BLaER1 treated with 17β-estradiol and CSF1 and Interleukin-3, amounts not matched to agents 10 nM and 100 nM (cell line): ENCODE results near the gene ULK4.
"Not testable (repeated sequence)": the region's sequence is repeated elsewhere in the genome, so short reads cannot be mapped to it uniquely, and the experiment has no call there.

Experiments used
- H3K27ac ChIP-seq, 11 experiments: shearing (Covaris generic); formaldehyde crosslinking; 2 replicates each; pipeline ENCODE4 v1.8.1; 2022
- H3K27me3 ChIP-seq, 11 experiments: shearing (Covaris generic); formaldehyde crosslinking; 2 replicates each; pipeline ENCODE4 v1.8.1; 2022
- H3K36me3 ChIP-seq, 11 experiments: shearing (Covaris generic); formaldehyde crosslinking; 2 replicates each; pipeline ENCODE4 v1.8.1; 2022
- H3K4me1 ChIP-seq, 10 experiments: shearing (Covaris generic); formaldehyde crosslinking; 2 replicates each; pipeline ENCODE4 v1.8.1; 2022
- H3K4me2 ChIP-seq, 11 experiments: shearing (Covaris generic); formaldehyde crosslinking; 2 replicates each; pipeline ENCODE4 v1.8.1; 2022
- H3K4me3 ChIP-seq, 10 experiments: shearing (Covaris generic); formaldehyde crosslinking; 2 replicates each; pipeline ENCODE4 v1.8.1; 2022
- H3K9ac ChIP-seq, 11 experiments: shearing (Covaris generic); formaldehyde crosslinking; 2 replicates each; pipeline ENCODE4 v1.8.1; 2022
- H3K9me3 ChIP-seq, 11 experiments: shearing (Covaris generic); formaldehyde crosslinking; replicated peaks in 1 of 11; 2 replicates each; pipeline ENCODE4 v1.8.1; 2022
- H4K20me1 ChIP-seq, 11 experiments: shearing (Covaris generic); formaldehyde crosslinking; 2 replicates each; pipeline ENCODE4 v1.8.1; 2022
- Cebpa-rat ChIP-seq, 11 experiments: shearing (Covaris generic); IDR thresholded peaks; 2 replicates each; pipeline ENCODE4 v1.8.1; 2022

The ULK4 gene

DNA sequence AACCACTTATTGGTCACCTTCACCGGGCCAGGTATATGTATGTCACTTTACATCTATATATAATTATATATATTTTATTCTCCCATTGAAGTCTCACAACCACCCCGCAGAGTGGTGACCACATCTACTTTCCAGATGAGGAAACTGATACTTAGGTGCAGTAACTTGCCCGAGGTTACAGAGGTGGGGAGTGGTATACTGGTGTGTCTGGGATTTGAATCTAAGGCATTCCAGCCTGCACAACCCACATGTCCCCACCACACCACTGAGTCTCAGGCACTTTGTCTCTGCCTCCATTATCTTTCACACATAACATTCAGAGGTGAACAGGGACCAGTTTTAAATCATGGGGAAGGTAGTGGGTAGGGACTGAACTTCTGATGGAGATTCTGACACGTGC is 501.2 kb downstream of the ULK4 start:
- Histone ChIP-seq H3K27ac (no peak overlapping the region), H3K36me3 (no peaks in the 10 kb centered on the region), H3K4me1 (peaks cover 0 to 29% (median 17%) of the 10 kb centered on the region in 10 experiments; a peak in 15 of 20 replicates), H4K20me1 (no peaks in the 10 kb centered on the region), H3K27me3 (no peaks in the 10 kb centered on the region), H3K9me3 (no peaks in the 10 kb centered on the region), H3K4me2 (no peak overlapping the region), H3K4me3 (no peak overlapping the region), H3K9ac (no peak overlapping the region)
- no peak for TF ChIP-seq Cebpa-rat (IDR thresholded peaks at IDR 0.05)

DNA sequence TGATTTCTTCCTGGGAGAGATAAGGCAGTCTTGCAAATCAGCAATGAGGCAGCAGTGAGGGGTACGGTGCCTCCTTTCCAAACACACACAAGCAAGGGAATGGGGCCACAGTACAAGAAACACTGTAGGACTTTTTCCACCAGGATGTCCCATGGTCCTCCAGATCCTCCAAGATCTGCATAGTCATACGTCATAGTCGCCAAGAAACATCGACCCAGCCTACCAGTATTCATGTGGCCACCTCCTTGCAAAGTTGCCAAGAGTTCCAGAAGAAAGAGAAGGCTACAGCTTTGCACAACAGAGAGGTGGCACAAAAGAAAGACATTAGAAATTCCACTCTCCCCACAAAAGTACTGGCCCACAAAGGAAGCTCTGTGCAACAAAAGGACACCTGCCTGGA is 504.7 kb downstream of the ULK4 start:
- H3K27ac ChIP-seq = no peak overlapping the region

DNA sequence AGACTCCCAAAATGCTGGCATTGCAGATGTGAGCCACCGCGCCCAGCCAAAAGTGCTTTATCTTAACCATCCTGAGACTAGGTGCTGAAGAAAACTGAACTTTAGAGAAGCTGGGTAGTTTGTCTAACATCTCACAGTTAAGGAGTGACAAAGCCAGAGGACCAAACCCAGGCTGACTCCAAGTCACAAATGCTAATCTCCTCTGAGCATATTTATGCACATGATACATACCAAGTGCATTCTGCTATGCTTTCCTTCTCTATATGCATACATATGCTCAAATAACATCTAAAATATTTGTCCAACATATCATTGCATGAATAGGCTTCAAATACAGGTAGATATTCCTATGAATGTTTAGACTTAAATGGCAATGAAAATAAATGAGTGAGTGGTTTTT is 505.7 kb downstream of the ULK4 start:
- H3K27me3 ChIP-seq = no peaks in the 10 kb centered on the region
- H3K36me3 ChIP-seq = peaks cover 0 to 4% (median 0%) of the 10 kb centered on the region in 11 experiments; a peak in 1 of 22 replicates
- H3K4me2 ChIP-seq = no peak overlapping the region
- H3K4me3 ChIP-seq = no peak overlapping the region
- H3K9me3 ChIP-seq = no peaks in the 10 kb centered on the region
- H4K20me1 ChIP-seq = no peaks in the 10 kb centered on the region
- H3K27ac ChIP-seq = no peak overlapping the region
- H3K4me1 ChIP-seq = no peaks in the 10 kb centered on the region
- TF ChIP-seq Cebpa-rat (IDR thresholded peaks at IDR 0.05) = no peak
- no peak overlapping the region for H3K9ac ChIP-seq

More for the DNA sequence above, 504.7 kb downstream of the ULK4 start:
- Histone ChIP-seq H4K20me1 (no peaks in the 10 kb centered on the region), H3K36me3 (peaks cover 0 to 4% (median 0%) of the 10 kb centered on the region in 11 experiments; a peak in 1 of 22 replicates), H3K9me3 (no peaks in the 10 kb centered on the region), H3K4me3 (no peak overlapping the region), H3K4me1 (no peaks in the 10 kb centered on the region), H3K27me3 (no peaks in the 10 kb centered on the region), H3K9ac (no peak overlapping the region), H3K4me2 (no peak overlapping the region)
- TF ChIP-seq Cebpa-rat (IDR thresholded peaks at IDR 0.05) = no peak

DNA sequence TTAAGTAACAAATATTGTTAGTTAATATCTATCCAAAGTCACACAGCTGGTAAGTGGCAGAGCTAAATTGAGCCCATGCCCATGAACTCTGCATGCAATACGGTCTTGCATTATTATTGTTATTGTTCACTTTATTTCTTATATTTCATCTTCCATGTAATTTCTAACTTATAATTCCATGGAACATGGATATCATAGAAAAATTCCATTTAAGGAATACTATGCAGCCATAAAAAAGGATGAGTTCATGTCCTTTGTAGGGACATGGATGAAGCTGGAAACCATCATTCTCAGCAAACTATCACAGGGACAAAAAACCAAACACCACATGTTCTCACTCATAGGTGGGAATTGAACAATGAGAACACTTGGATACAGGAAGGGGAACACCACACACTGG is 508.3 kb downstream of the ULK4 start:
- H3K36me3 ChIP-seq, H3K27me3 ChIP-seq, H3K4me3 ChIP-seq, H3K4me1 ChIP-seq, H3K27ac ChIP-seq, H3K9me3 ChIP-seq, H3K4me2 ChIP-seq, H3K9ac ChIP-seq, H4K20me1 ChIP-seq: not testable (repeated sequence)

DNA sequence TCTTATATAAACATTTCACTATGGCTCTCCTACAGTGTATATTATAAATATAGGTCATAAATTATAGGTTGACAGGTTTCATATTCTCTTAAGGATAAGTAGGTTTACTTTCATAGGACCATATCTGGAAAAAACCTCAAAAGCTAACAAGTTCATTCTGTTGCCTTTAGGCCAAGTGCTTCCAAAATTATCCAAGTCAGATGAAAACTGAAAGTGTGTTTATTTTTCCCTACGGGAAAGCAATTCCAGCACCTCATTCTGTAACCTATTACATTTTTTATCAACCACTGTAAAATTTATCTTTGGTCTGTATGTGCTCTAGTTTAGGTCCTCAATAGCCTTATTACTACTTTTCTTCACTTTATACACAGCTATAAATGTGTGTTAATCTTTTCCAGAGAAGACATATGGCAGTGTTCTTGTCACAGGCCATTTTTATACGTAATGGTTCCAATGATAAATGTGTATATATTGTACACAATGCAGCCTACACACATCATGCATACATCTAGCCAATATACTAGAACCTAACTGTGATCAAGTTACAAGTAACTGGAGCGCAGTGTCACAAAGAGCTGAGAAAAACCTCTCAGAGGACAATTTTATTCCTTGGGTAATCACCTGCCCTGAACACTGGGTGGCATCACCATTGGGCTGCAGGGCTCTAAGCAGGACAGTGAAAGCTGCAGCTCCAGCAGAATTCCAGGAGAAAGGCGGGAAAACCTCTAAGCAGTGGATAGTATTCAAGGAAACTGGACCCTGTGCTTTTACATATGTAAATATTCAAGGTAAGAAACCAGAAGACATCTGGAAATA is 511.3 kb downstream of the ULK4 start:
- Histone ChIP-seq H3K27ac (no peak overlapping the region), H3K4me3 (no peak overlapping the region), H3K36me3 (peaks cover 0 to 4% (median 0%) of the 10 kb centered on the region in 11 experiments; a peak in 1 of 22 replicates), H3K27me3 (no peaks in the 10 kb centered on the region), H3K4me2 (no peak overlapping the region), H3K4me1 (no peaks in the 10 kb centered on the region), H3K9ac (no peak overlapping the region), H3K9me3 (no peaks in the 10 kb centered on the region), H4K20me1 (no peaks in the 10 kb centered on the region)
- TF ChIP-seq Cebpa-rat (IDR thresholded peaks at IDR 0.05) = no peak

DNA sequence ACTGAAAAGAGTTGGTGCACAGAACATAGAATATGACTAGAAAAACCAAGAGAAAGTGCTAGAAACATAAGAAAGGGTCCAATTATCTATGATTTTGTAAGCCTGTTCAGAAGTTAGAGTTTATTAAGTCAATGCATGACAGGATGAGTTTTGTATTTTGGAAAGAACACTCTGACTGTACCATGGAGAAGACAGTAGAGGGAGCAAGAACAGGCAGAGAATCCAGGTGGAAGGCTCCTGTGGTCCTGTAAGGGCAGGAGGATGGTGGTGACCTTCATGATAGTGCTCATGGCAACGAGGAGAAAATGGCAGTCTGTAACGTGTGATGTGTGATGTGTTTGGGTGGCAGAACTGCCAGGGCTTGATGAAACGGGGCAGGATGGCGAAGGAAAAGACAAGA is 513.5 kb downstream of the ULK4 start:
- H3K9me3 ChIP-seq = no peaks in the 10 kb centered on the region
- H3K4me2 ChIP-seq = no peak overlapping the region
- H3K4me1 ChIP-seq = no peaks in the 10 kb centered on the region
- no peaks in the 10 kb centered on the region for H3K27me3 ChIP-seq
- H4K20me1 ChIP-seq = no peaks in the 10 kb centered on the region
- H3K36me3 ChIP-seq = 0 out of 22 replicates have a peak, but pooled peaks cover 0 to 3% (median 0%) of the 10 kb centered on the region in 11 experiments
- H3K27ac ChIP-seq = no peak overlapping the region
- H3K4me3 ChIP-seq = no peak overlapping the region
- no peak overlapping the region for H3K9ac ChIP-seq
- TF ChIP-seq Cebpa-rat (IDR thresholded peaks at IDR 0.05) = no peak

DNA sequence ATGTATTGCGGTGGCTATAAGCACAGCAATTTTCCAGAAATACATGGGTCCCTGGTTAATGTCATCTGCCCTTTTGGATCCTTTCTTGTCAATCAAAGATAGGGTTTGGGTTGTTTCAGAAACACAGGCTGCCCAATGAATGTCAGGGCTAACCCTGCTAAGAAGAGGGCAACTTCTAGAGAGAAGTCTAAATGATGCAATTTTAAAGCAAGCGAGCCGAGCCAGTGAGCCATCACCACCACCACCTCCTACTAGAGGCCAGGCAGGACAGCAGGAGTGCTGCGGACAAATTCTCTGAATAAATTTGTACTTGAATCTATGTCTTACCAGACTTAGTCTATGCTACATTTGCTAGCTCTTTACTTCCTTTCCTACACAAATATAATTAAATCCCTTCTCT is 514.2 kb downstream of the ULK4 start:
- Histone ChIP-seq H3K4me1 (no peaks in the 10 kb centered on the region), H3K4me3 (no peak overlapping the region), H3K4me2 (no peak overlapping the region), H3K9me3 (no peaks in the 10 kb centered on the region), H3K9ac (no peak overlapping the region), H4K20me1 (no peaks in the 10 kb centered on the region), H3K27ac (no peak overlapping the region), H3K36me3 (no peaks in the 10 kb centered on the region), H3K27me3 (no peaks in the 10 kb centered on the region)
- no peak for TF ChIP-seq Cebpa-rat (IDR thresholded peaks at IDR 0.05)

DNA sequence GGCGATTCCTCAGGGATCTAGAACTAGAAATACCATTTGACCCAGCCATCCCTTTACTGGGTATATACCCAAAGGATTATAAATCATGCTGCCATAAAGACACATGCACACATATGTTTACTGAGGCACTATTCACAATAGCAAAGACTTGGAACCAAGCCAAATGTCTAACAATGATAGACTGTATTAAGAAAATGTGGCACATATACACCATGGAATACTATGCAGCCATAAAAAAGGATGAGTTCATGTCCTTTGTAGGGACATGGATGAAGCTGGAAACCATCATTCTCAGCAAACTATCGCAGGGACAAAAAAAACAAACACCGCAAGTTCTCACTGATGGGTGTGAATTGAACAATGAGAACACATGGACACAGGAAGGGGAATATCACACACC is 515.6 kb downstream of the ULK4 start:
- not testable (repeated sequence) for H4K20me1 ChIP-seq, H3K4me2 ChIP-seq, H3K4me1 ChIP-seq, H3K27me3 ChIP-seq, H3K9ac ChIP-seq, H3K4me3 ChIP-seq, H3K9me3 ChIP-seq, H3K27ac ChIP-seq, H3K36me3 ChIP-seq

DNA sequence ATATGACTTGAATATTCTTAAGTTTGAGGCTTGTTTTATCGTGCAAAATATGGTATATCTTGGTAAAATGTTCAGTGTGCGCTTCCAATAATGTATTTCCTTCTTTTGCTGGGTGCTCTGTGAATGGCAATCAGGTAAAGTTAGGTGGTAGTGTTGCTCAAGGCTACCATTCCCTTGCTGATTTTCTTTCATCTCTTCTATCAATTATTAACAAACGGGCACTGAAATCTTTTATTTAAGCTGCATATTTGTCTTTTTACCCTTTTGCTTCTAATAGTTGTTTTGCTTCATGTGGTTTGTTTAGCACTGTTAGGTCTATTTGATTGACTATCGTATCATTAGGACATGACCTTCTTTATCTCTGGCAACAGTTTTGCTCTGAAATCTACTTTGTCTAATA is 520.3 kb downstream of the ULK4 start:
- TF ChIP-seq Cebpa-rat (IDR thresholded peaks at IDR 0.05) = no peak
- Histone ChIP-seq H3K9me3 (peaks cover 0 to 9% (median 0%) of the 10 kb centered on the region in 11 experiments; a peak in 5 of 22 replicates), H4K20me1 (no peaks in the 10 kb centered on the region), H3K4me1 (peaks cover 0 to 7% (median 3%) of the 10 kb centered on the region in 10 experiments; a peak in 8 of 20 replicates), H3K4me2 (no peak overlapping the region), H3K27me3 (no peaks in the 10 kb centered on the region), H3K9ac (no peak overlapping the region), H3K4me3 (no peak overlapping the region), H3K36me3 (no peaks in the 10 kb centered on the region), H3K27ac (no peak overlapping the region)

DNA sequence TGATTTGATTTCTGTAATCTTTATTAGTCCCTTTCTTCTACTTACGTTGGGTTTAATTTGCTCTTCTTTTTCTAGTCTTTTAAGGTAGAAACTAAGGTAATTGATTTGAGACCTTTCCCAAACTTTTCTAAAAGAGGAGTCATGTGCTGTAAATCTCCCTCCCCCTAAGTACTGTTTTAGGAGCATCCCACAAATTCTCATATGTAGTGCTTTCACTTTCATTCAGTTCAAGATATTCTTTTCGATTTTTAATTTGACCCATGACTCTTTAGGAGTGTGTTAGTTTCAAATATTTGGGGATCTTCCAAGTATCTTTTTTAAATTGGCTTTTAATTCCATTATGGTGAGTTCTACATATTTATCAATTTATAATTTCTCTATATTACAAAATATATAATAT is 520.8 kb downstream of the ULK4 start:
- TF ChIP-seq Cebpa-rat (IDR thresholded peaks at IDR 0.05) = no peak
- no peak overlapping the region for H3K9ac ChIP-seq
- H4K20me1 ChIP-seq = no peaks in the 10 kb centered on the region
- H3K27ac ChIP-seq = no peak overlapping the region
- H3K27me3 ChIP-seq = no peaks in the 10 kb centered on the region
- no peaks in the 10 kb centered on the region for H3K36me3 ChIP-seq
- H3K4me3 ChIP-seq = no peak overlapping the region
- H3K9me3 ChIP-seq = peaks cover 0 to 9% (median 0%) of the 10 kb centered on the region in 11 experiments; a peak in 5 of 22 replicates
- H3K4me1 ChIP-seq = peaks cover 0 to 7% (median 3%) of the 10 kb centered on the region in 10 experiments; a peak in 8 of 20 replicates
- no peak overlapping the region for H3K4me2 ChIP-seq
